Measurements from ENCODE around the gene TTC9C. TPM values are rescaled to one million over a fixed set of nuclear protein-coding genes. Genes with fewer than 3 reads are reported as not detected.
"Not testable (repeated sequence)": the region's sequence is repeated elsewhere in the genome, so short reads cannot be mapped to it uniquely, and the experiment has no call there.

The TTC9C gene
- total RNA-seq, 1 donor from 2014 or later = 36.6 TPM

DNA sequence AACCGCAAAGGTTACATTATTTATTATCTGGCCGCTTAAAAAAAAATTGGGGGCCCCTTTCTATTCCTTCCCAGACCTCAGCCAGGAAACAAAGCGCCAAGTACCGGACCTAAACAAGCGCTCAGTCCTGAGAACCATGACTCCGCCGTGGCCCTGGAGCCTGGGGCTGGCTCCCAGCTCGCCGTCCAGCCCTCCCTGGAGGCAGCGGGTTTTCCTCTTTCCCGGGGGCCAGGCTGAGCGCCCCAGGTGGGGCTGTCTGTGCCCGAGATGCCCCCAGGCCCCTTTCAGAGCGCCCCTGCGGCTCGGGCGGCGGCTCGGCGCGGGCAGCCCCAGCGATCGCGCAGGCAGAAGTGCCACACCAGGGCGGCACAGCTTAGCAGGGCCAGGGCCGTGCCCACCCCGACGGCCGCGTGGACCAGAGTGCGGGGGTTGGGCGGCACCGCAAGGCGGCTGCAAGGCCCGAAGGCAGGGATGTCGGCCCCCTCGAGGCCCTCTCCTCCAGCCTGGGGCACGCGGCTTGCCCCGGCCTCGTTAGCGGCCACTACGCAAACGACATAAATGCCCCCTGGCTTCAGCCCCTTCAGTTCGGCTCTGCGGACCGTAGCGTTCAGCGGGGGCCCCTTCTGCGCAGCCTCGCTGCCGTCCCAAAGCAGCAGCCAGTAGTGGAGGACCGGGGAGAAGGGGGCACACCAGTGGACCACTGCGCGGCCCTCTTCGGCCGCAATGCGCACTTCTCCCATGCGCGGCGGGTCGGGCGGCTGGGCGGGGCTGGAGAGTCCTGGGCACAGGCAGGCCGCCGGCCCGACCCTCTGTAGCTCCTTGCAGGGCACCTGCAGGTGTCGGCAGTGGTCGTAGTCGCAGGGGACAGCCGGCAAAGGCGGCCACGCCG lies 40.5 kb upstream of the TTC9C start:
- H3K27me3 Mint-ChIP-seq (ENCODE audit: unreplicated experiment) = no peaks in the 10 kb centered on the region
- H3K36me3 Mint-ChIP-seq (ENCODE audit: unreplicated experiment) = peaks cover 16% of the 10 kb centered on the region
- DNase-seq (ENCODE audit: extremely low spot score, unreplicated experiment) = no peak
- TF ChIP-seq, protein P1, sequence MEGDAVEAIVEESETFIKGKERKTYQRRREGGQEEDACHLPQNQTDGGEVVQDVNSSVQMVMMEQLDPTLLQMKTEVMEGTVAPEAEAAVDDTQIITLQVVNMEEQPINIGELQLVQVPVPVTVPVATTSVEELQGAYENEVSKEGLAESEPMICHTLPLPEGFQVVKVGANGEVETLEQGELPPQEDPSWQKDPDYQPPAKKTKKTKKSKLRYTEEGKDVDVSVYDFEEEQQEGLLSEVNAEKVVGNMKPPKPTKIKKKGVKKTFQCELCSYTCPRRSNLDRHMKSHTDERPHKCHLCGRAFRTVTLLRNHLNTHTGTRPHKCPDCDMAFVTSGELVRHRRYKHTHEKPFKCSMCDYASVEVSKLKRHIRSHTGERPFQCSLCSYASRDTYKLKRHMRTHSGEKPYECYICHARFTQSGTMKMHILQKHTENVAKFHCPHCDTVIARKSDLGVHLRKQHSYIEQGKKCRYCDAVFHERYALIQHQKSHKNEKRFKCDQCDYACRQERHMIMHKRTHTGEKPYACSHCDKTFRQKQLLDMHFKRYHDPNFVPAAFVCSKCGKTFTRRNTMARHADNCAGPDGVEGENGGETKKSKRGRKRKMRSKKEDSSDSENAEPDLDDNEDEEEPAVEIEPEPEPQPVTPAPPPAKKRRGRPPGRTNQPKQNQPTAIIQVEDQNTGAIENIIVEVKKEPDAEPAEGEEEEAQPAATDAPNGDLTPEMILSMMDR (IDR thresholded peaks at IDR 0.05) = no peak
- H3K4me3 Mint-ChIP-seq (ENCODE audit: unreplicated experiment) = no peak overlapping the region
- no peaks in the 10 kb centered on the region for H3K9me3 Mint-ChIP-seq (ENCODE audit: unreplicated experiment)
- H3K4me1 Mint-ChIP-seq (ENCODE audit: unreplicated experiment) = peaks cover 9% of the 10 kb centered on the region
- H3K27ac Mint-ChIP-seq (ENCODE audit: unreplicated experiment) = no peak overlapping the region

DNA sequence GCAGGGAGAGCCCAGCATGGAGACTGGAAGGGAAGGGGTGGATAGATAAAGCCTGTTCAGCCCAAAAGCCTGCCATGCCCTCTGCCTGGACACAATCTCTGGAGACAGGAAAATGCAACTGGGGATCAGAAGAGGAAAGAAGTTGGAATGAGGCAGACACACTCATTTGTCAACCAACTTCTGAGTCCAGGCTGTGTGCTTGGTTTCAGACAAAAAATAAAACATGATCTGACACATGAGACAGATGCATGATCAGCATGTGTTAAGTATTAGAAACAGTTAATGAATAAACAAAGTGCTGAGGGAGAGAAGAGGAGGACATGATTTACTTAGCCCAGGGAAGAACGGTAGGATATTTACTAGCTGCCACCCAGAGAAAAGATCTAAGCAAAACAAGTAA lies 39.8 kb upstream of the TTC9C start:
- H3K36me3 Mint-ChIP-seq (ENCODE audit: unreplicated experiment) = peaks cover 19% of the 10 kb centered on the region
- H3K27me3 Mint-ChIP-seq (ENCODE audit: unreplicated experiment) = no peaks in the 10 kb centered on the region
- H3K4me3 Mint-ChIP-seq (ENCODE audit: unreplicated experiment) = no peak overlapping the region
- TF ChIP-seq, protein P1 (IDR thresholded peaks at IDR 0.05) = no peak
- DNase-seq (ENCODE audit: extremely low spot score, unreplicated experiment) = no peak
- no peak overlapping the region for H3K27ac Mint-ChIP-seq (ENCODE audit: unreplicated experiment)
- H3K4me1 Mint-ChIP-seq (ENCODE audit: unreplicated experiment) = peaks cover 9% of the 10 kb centered on the region
- no peaks in the 10 kb centered on the region for H3K9me3 Mint-ChIP-seq (ENCODE audit: unreplicated experiment)

DNA sequence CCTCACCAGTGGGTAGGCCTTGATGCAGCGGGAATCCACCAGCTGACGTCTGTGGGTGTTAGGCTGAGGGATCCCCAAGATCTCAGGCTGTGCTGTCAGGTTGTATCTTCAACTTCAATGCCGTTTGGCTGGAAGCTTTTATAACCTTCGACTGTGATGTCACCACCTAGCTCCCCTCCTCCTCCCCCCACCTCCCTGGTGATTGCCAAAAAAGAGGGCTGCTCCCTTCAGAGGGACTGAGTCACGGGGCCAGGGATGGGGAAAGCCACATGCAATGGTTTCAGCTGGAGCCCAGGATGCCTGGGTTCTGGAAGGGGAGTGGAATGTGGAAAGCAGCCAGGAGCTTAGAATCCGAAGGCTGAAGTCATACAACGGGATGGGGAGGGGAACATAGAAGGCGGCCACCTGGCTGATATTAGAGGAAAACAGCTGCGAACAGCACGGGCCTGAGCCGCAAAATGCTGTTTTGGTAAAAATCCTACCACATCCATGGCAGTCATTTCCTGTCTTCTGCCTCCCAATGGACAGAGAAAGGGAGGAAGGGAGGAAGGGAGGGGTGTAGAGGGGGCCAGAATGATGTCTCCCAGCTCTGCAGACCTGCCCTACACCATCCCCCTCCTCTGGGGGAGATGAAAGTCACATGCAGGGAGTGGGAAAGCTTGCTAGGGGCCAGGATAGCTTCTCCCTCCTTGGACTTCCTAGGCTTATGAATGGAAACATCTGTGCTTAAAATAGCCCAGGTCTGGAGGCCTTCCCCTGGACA lies 38.7 kb upstream of the TTC9C start, which contains the start of gene LRRN4CL:
TSS of gene LRRN4CL (minus strand) at position 110 of the 763 bp plus-strand sequence. CDS start 1,022 bp downstream, outside the sequence.
- no peaks in the 10 kb centered on the region for H3K27me3 Mint-ChIP-seq (ENCODE audit: unreplicated experiment)

DNA sequence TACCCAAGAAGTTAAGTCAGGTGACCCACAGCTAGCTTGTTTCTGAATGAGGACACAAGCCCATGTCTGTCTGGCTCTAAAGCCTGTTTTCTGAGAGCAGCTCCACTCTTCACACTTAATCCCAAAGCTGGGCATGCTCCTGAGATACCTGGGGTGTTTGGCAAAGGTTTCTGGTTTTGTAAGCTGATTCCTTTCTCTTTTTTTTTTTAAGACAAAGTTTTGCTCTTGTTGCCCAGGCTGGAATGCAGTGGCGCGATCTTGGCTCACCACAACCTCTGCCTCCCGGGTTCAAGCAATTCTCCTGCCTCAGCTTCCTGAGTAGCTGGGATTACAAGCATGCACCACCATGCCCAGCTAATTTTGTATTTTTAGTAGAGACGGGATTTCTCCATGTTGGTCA lies 34.7 kb upstream of the TTC9C start:
- H3K4me1 Mint-ChIP-seq (ENCODE audit: unreplicated experiment); DNase-seq (ENCODE audit: extremely low spot score, unreplicated experiment); H3K27ac Mint-ChIP-seq (ENCODE audit: unreplicated experiment); H3K27me3 Mint-ChIP-seq (ENCODE audit: unreplicated experiment); H3K9me3 Mint-ChIP-seq (ENCODE audit: unreplicated experiment); H3K4me3 Mint-ChIP-seq (ENCODE audit: unreplicated experiment): not testable (repeated sequence)
- peaks cover 19% of the 10 kb centered on the region for H3K36me3 Mint-ChIP-seq (ENCODE audit: unreplicated experiment)

More for the DNA sequence above, 38.7 kb upstream of the TTC9C start, which contains the start of gene LRRN4CL:
- Mint-ChIP-seq H3K4me3 (ENCODE audit: unreplicated experiment) (peak within 1 kb of the TSS; percentile 32), H3K36me3 (ENCODE audit: unreplicated experiment) (peaks cover 19% of the 10 kb centered on the region), H3K4me1 (ENCODE audit: unreplicated experiment) (peaks cover 9% of the 10 kb centered on the region), H3K9me3 (ENCODE audit: unreplicated experiment) (no peaks in the 10 kb centered on the region), H3K27ac (ENCODE audit: unreplicated experiment) (peak within 1 kb of the TSS; percentile 63)
- TF ChIP-seq, protein P1 (IDR thresholded peaks at IDR 0.05) = no peak
- DNase-seq (ENCODE audit: extremely low spot score, unreplicated experiment) = no peak

DNA sequence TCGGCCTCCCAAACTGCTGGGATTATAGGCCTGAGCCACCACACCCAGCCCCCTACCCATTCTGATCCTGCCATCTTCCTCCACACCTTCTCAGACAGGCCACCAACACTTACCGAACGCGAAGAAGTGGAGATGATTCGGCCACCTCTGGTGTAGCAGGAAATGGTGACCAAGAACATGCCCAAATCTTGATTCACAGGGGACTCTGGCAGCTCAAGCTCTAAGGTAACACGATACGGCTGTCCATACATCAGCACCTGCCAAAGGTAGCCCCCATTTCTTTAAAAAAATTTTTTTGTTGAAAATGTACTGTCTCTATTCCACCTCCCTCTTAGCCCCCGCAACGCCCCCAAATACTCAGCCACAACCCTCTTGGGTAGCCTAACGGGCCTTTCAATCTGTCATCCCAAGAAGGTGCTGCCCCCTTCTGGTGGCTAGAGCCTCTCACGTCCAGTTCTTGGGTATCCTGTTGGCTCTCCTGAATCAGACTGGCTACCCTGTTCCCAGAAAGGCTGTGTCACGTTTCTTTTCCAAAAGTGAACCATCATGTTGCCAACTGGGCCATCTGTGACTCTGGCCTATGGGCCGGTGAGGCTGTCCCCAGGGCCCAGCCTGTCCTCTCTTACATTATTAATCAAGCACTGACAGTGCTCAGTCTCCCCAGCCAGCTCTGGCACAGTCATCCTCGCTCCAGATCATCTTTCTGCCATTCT lies 33.7 kb upstream of the TTC9C start:
- Mint-ChIP-seq H3K27me3 (ENCODE audit: unreplicated experiment) (no peaks in the 10 kb centered on the region), H3K4me3 (ENCODE audit: unreplicated experiment) (no peak overlapping the region), H3K36me3 (ENCODE audit: unreplicated experiment) (peaks cover 19% of the 10 kb centered on the region), H3K4me1 (ENCODE audit: unreplicated experiment) (peaks cover 4% of the 10 kb centered on the region), H3K27ac (ENCODE audit: unreplicated experiment) (no peak overlapping the region), H3K9me3 (ENCODE audit: unreplicated experiment) (no peaks in the 10 kb centered on the region)
- DNase-seq (ENCODE audit: extremely low spot score, unreplicated experiment) = no peak
- TF ChIP-seq, protein P1 (IDR thresholded peaks at IDR 0.05) = peak; percentile 83

All from osteocyte (in vitro differentiated cells).